ENCODE results near the gene SPPL3.
"Not testable (repeated sequence)": the region's sequence is repeated elsewhere in the genome, so short reads cannot be mapped to it uniquely, and the experiment has no call there.

DNA sequence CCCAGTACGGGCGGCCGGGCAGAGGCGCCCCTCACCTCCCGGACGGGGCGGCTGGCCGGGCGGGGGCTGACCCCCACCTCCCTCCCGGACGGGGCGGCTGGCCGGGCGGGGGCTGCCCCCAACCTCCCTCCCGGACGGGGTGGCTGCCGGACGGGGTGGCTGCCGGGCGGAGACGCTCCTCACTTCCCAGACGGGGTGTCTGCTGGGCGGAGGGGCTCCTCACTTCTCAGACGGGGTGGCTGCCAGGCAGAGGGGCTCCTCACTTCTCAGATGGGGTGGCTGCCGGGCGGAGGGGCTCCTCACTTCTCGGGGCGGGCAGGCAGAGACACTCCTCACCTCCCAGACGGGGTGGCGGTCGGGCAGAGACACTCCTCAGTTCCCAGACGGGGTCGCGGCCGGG is 172.0 kb downstream of the SPPL3 start:
- TF ChIP-seq, protein P1, sequence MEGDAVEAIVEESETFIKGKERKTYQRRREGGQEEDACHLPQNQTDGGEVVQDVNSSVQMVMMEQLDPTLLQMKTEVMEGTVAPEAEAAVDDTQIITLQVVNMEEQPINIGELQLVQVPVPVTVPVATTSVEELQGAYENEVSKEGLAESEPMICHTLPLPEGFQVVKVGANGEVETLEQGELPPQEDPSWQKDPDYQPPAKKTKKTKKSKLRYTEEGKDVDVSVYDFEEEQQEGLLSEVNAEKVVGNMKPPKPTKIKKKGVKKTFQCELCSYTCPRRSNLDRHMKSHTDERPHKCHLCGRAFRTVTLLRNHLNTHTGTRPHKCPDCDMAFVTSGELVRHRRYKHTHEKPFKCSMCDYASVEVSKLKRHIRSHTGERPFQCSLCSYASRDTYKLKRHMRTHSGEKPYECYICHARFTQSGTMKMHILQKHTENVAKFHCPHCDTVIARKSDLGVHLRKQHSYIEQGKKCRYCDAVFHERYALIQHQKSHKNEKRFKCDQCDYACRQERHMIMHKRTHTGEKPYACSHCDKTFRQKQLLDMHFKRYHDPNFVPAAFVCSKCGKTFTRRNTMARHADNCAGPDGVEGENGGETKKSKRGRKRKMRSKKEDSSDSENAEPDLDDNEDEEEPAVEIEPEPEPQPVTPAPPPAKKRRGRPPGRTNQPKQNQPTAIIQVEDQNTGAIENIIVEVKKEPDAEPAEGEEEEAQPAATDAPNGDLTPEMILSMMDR (conservative IDR thresholded peaks at IDR 0.05 in 1 of 2, IDR thresholded peaks at IDR 0.05 in 1 of 2; ENCODE audit: extremely low read depth in 1 of 2, insufficient read depth in 1 of 2, low read depth in 1 of 2, low read length in 2 of 2) = not testable (repeated sequence)
- TF ChIP-seq EZH2 (IDR thresholded peaks at IDR 0.05; ENCODE audit: borderline replicate concordance, low read length) = not testable (repeated sequence)

All from mammary epithelial cell (primary cell).